Neuronal stem cell (in vitro differentiated cells): ENCODE measurements around the gene CFAP99.
"Not testable (repeated sequence)": the region's sequence is repeated elsewhere in the genome, so short reads cannot be mapped to it uniquely, and the experiment has no call there.

Experiments used
- DNase-seq: peaks from one replicate; pipeline ENCODE4 v3.0.0-alpha.2; 2013; ENCODE audit warnings: low spot score
- H2AFZ ChIP-seq: one replicate; pipeline ENCODE4 v1.6.1; 2013; ENCODE audit warnings: mild to moderate bottlenecking, low read length, inconsistent platforms
- H2AK5ac ChIP-seq: 2 replicates; pipeline ENCODE4 v1.6.1; 2013; ENCODE audit warnings: low read depth, mild to moderate bottlenecking, inconsistent platforms, low read length, moderate library complexity, mixed read lengths
- H2BK120ac ChIP-seq: 2 replicates; pipeline ENCODE4 v1.6.1; 2013; ENCODE audit warnings: low read depth, mild to moderate bottlenecking, inconsistent platforms, low read length, moderate library complexity, mixed read lengths
- H2BK12ac ChIP-seq: one replicate; pipeline ENCODE4 v1.6.1; 2013; ENCODE audit warnings: low read length, inconsistent platforms
- H2BK15ac ChIP-seq: 2 replicates; pipeline ENCODE4 v1.6.1; 2013; ENCODE audit warnings: mild to moderate bottlenecking, low read length, inconsistent platforms, mixed read lengths
- H2BK5ac ChIP-seq: one replicate; pipeline ENCODE4 v1.6.1; 2013; ENCODE audit warnings: inconsistent platforms, mild to moderate bottlenecking, low read length, moderate library complexity
- H3K14ac ChIP-seq: one replicate; pipeline ENCODE4 v1.6.1; 2013; ENCODE audit warnings: low read length, inconsistent platforms
- H3K18ac ChIP-seq: 2 replicates; pipeline ENCODE4 v1.6.1; 2013; ENCODE audit warnings: low read length, inconsistent platforms
- H3K23ac ChIP-seq: 2 replicates; pipeline ENCODE4 v1.6.1; 2013; ENCODE audit warnings: low read depth, mild to moderate bottlenecking, mixed read lengths, low read length, inconsistent platforms; ENCODE audit not compliant: poor library complexity
- H3K27ac ChIP-seq: replicated peaks from 3 replicates; pipeline ENCODE4 v1.5.1; 2013; ENCODE audit warnings: low read length, inconsistent platforms
- H3K27me3 ChIP-seq, 3 experiments: 2 replicates each; pipeline ENCODE4 v1.6.1; 2013; ENCODE audit warnings: low read length in 3 of 3, mild to moderate bottlenecking in 2 of 3, inconsistent platforms in 1 of 3, low read depth in 1 of 3, mixed read lengths in 1 of 3, moderate library complexity in 1 of 3; ENCODE audit not compliant: control insufficient read depth in 3 of 3, insufficient read depth in 3 of 3
- H3K36me3 ChIP-seq, 2 donors: replicated peaks in 1 of 2; 2 replicates each; pipeline ENCODE4 v1.6.1; 2013; ENCODE audit warnings: low read length in 2 of 2; ENCODE audit not compliant: control insufficient read depth in 2 of 2, insufficient read depth in 2 of 2
- H3K4ac ChIP-seq: 2 replicates; pipeline ENCODE4 v1.6.1; 2013; ENCODE audit warnings: inconsistent platforms, mild to moderate bottlenecking, low read length, moderate library complexity
- H3K4me1 ChIP-seq, 2 donors: 1 replicate in 1 of 2; 2 replicates in 1 of 2; pipeline ENCODE4 v1.6.1; 2013; ENCODE audit warnings: low read length in 2 of 2, low read depth in 1 of 2; ENCODE audit not compliant: control insufficient read depth in 2 of 2, insufficient read depth in 1 of 2
- H3K4me2 ChIP-seq: one replicate; pipeline ENCODE4 v1.6.1; 2013; ENCODE audit warnings: mild to moderate bottlenecking, low read length, inconsistent platforms; ENCODE audit not compliant: insufficient read depth, poor library complexity, severe bottlenecking
- H3K4me3 ChIP-seq, 2 donors: 2 replicates each; pipeline ENCODE4 v1.5.1; 2013; ENCODE audit warnings: low read length in 2 of 2, mild to moderate bottlenecking in 2 of 2, inconsistent platforms in 1 of 2, moderate library complexity in 1 of 2
- H3K79me1 ChIP-seq: one replicate; pipeline ENCODE4 v1.6.1; 2013; ENCODE audit warnings: low read depth, mild to moderate bottlenecking, inconsistent platforms, low read length, moderate library complexity
- H3K9ac ChIP-seq: one replicate; pipeline ENCODE4 v1.6.1; 2013; ENCODE audit warnings: mild to moderate bottlenecking, low read depth, low read length, inconsistent platforms; ENCODE audit not compliant: poor library complexity
- H3K9me3 ChIP-seq, 2 donors: replicated peaks in 1 of 2; 2 replicates each; pipeline versions ENCODE3 to v1.6.1; 2013; ENCODE audit warnings: low read length in 2 of 2, mild to moderate bottlenecking in 2 of 2, inconsistent platforms in 1 of 2, low read depth in 1 of 2, mixed read lengths in 1 of 2, moderate library complexity in 1 of 2; ENCODE audit not compliant: control insufficient read depth in 2 of 2, insufficient read depth in 1 of 2
- H4K8ac ChIP-seq: one replicate; pipeline ENCODE4 v1.6.1; 2013; ENCODE audit warnings: low read depth, mild to moderate bottlenecking, inconsistent platforms, low read length, moderate library complexity
- H4K91ac ChIP-seq: one replicate; pipeline ENCODE4 v1.6.1; 2013; ENCODE audit warnings: low read length, low read depth, mild to moderate bottlenecking, inconsistent platforms; ENCODE audit not compliant: poor library complexity
- WGBS, 2 donors: extraction: QIAGEN DNeasy Blood & Tissue Kit; methylation state at CpG; one replicate each; pipeline ENCODE4 v1.1.7; 2013; ENCODE audit warnings: missing lambda C conversion rate in 2 of 2, mixed read lengths in 1 of 2; ENCODE audit not compliant: insufficient read length in 2 of 2, insufficient replicate concordance in 1 of 2; ENCODE audit errors: extremely low coverage in 2 of 2; 5-methylcytosine and 5-hydroxymethylcytosine counted together

The CFAP99 gene

GRCh38 chr4:2383220-2383631 is 35.5 kb upstream of the CFAP99 start:
- not testable (repeated sequence) for H3K4me2 ChIP-seq

GRCh38 chr4:2383760-2384159 is 35.0 kb upstream of the CFAP99 start:
- H2AK5ac ChIP-seq, result no peak overlapping the region
- H3K4me3 ChIP-seq, result no peak overlapping the region
- no peak overlapping the region for H3K23ac ChIP-seq
- H2BK12ac ChIP-seq, result no peak overlapping the region
- no peak overlapping the region for H2BK5ac ChIP-seq
- no peaks in the 10 kb centered on the region for H3K9me3 ChIP-seq
- WGBS, 2 donors, result no CpG with 5 or more reads among the region's 5 CpGs
- H2BK120ac ChIP-seq, result no peak overlapping the region
- no peak overlapping the region for H2AFZ ChIP-seq
- H3K9ac ChIP-seq, result no peak overlapping the region
- H3K27ac ChIP-seq, result no peak overlapping the region
- H3K4me1 ChIP-seq, result peaks cover 9 to 13% of the 10 kb centered on the region in 2 donors
- H2BK15ac ChIP-seq, result no peak overlapping the region
- no peak overlapping the region for H3K4me2 ChIP-seq
- H3K27me3 ChIP-seq, result peaks cover 0 to 44% (median 0%) of the 10 kb centered on the region in 3 experiments
- H3K36me3 ChIP-seq, result no peaks in the 10 kb centered on the region
- no peak overlapping the region for H3K14ac ChIP-seq
- no peak overlapping the region for H3K18ac ChIP-seq
- H4K91ac ChIP-seq, result no peak overlapping the region
- no peaks in the 10 kb centered on the region for H3K79me1 ChIP-seq
- H4K8ac ChIP-seq, result no peak overlapping the region
- H3K4ac ChIP-seq, result no peak overlapping the region
- no peak for DNase-seq

More at GRCh38 chr4:2383220-2383631, 35.5 kb upstream of the CFAP99 start:
- H3K18ac ChIP-seq, H2BK5ac ChIP-seq, H2BK15ac ChIP-seq, H2AFZ ChIP-seq, H3K9ac ChIP-seq, H3K23ac ChIP-seq, H4K91ac ChIP-seq, DNase-seq, H3K36me3 ChIP-seq, H4K8ac ChIP-seq, H3K9me3 ChIP-seq, H2BK120ac ChIP-seq, H3K4ac ChIP-seq, H2AK5ac ChIP-seq, H3K14ac ChIP-seq, H3K79me1 ChIP-seq, H3K4me3 ChIP-seq, H2BK12ac ChIP-seq, H3K27ac ChIP-seq: not testable (repeated sequence)
- Histone ChIP-seq H3K27me3 (peaks cover 0 to 40% (median 0%) of the 10 kb centered on the region in 3 experiments), H3K4me1 (peaks cover 9 to 13% of the 10 kb centered on the region in 2 donors)
- WGBS, 2 donors, result no CpG with 5 or more reads among the region's 8 CpGs

GRCh38 chr4:2384245-2384644 is 34.5 kb upstream of the CFAP99 start:
- no peak for DNase-seq
- Histone ChIP-seq H3K9me3 (no peaks in the 10 kb centered on the region), H3K18ac (peak overlapping the region; percentile 77), H3K14ac (no peak overlapping the region), H3K23ac (no peak overlapping the region), H3K4me2 (no peak overlapping the region), H2BK15ac (no peak overlapping the region), H2AFZ (no peak overlapping the region), H4K91ac (no peak overlapping the region), H3K27me3 (peaks cover 0 to 45% (median 0%) of the 10 kb centered on the region in 3 experiments), H3K9ac (peak overlapping the region; percentile 7), H3K4me1 (peaks cover 9 to 15% of the 10 kb centered on the region in 2 donors), H3K27ac (no peak overlapping the region), H3K4ac (no peak overlapping the region), H2AK5ac (no peak overlapping the region), H3K79me1 (no peaks in the 10 kb centered on the region), H3K36me3 (no peaks in the 10 kb centered on the region), H3K4me3 (no peak overlapping the region), H2BK12ac (no peak overlapping the region), H2BK120ac (no peak overlapping the region), H2BK5ac (no peak overlapping the region), H4K8ac (no peak overlapping the region)
- WGBS, 2 donors, result no CpG with 5 or more reads among the region's 6 CpGs

GRCh38 chr4:2385516-2385915 is 33.2 kb upstream of the CFAP99 start:
- Histone ChIP-seq H3K27me3 (peaks cover 0 to 58% (median 0%) of the 10 kb centered on the region in 3 experiments), H3K27ac (no peak overlapping the region), H2BK5ac (no peak overlapping the region), H4K8ac (no peak overlapping the region), H3K4me1 (peaks cover 9 to 19% of the 10 kb centered on the region in 2 donors), H3K79me1 (no peaks in the 10 kb centered on the region), H2BK12ac (no peak overlapping the region), H3K14ac (no peak overlapping the region), H3K23ac (no peak overlapping the region), H3K18ac (peak overlapping the region; percentile 66), H3K36me3 (no peaks in the 10 kb centered on the region), H2BK120ac (no peak overlapping the region), H3K9ac (no peak overlapping the region), H2AFZ (no peak overlapping the region), H2AK5ac (no peak overlapping the region), H4K91ac (no peak overlapping the region), H3K9me3 (no peaks in the 10 kb centered on the region), H3K4me2 (no peak overlapping the region), H2BK15ac (no peak overlapping the region), H3K4me3 (no peak overlapping the region), H3K4ac (no peak overlapping the region)
- peak; percentile 33 for DNase-seq
- no CpG with 5 or more reads among the region's 8 CpGs for WGBS, 2 donors
